Measurements from ENCODE around the gene CHMP4A. TPM values are rescaled to one million over a fixed set of nuclear protein-coding genes. Genes with fewer than 3 reads are reported as not detected.

CHMP4A gene
- total and polyA plus RNA-seq, 2 donors (not counting 1 experiment from before 2014, with no cell fraction given): 91.2 to 103 TPM

DNA sequence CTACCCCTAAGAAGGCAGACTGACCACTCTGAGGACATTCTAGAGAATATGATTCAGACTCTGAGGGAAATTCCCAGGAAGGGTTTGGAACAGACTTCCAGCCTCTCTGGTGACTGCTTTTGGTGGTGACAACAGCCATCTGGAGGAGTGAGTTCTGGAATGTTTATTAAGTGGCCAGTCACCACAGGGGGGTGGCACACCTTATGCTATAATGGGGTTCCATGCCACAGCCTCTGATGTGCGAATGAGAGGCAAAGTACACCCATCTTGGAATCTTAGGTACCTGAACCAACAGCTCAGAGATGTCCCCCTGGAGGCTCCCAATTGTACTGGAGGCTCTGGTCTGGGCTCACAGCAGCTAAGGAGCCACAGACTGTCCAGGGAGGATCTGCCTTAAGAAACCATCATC, 38.6 kb upstream of the CHMP4A start:
- Histone ChIP-seq H4K20me1 (ENCODE audit: control insufficient read depth, insufficient read depth, low read length, poor library complexity, severe bottlenecking) (no peaks in the 10 kb centered on the region), H2AFZ (ENCODE audit: insufficient read depth, low read depth, low read length, poor library complexity, severe bottlenecking) (no peak overlapping the region), H3K4me3 (ENCODE audit: control extremely low read depth in 1 of 5, extremely low read depth in 1 of 5, insufficient read depth in 1 of 5, low read depth in 2 of 5, low read length in 4 of 5) (no peak overlapping the region), H3K4me1 (ENCODE audit: control insufficient read depth in 2 of 2, insufficient read depth in 2 of 2, low read length in 2 of 2) (peaks cover 3 to 6% of the 10 kb centered on the region in 2 donors), H3K4me2 (replicated peaks; ENCODE audit: low read depth, low read length, poor library complexity, severe bottlenecking) (no peak overlapping the region), H3K9me3 (ENCODE audit: control extremely low read depth in 1 of 3, control insufficient read depth in 2 of 3, insufficient read depth in 1 of 3, low read length in 2 of 3) (no peaks in the 10 kb centered on the region), H3K27me3 (replicated peaks in 1 of 4; ENCODE audit: control extremely low read depth in 1 of 4, control insufficient read depth in 3 of 4, insufficient read depth in 4 of 4, low read length in 3 of 4) (no peaks in the 10 kb centered on the region), H3K9ac (ENCODE audit: low read length) (no peak overlapping the region), H3K79me2 (ENCODE audit: control insufficient read depth, insufficient read depth, low read length) (no peaks in the 10 kb centered on the region), H3K27ac (ENCODE audit: low read length in 2 of 2) (no peak overlapping the region), H3K36me3 (replicated peaks in 1 of 2; ENCODE audit: control extremely low read depth in 1 of 2, control insufficient read depth in 1 of 2, extremely low read depth in 1 of 2, insufficient read depth in 2 of 2, low read length in 1 of 2) (peaks cover 0 to 28% of the 10 kb centered on the region in 2 experiments)
- WGBS (ENCODE audit: insufficient coverage): 100% methylated on average over 1 of the region's 1 CpG
- H3K27ac Mint-ChIP-seq: no peak overlapping the region
- DNase-seq (no peak), ATAC-seq (ENCODE audit: low read depth) (no peak)
- no peak for TF ChIP-seq EZH2 (IDR thresholded peaks at IDR 0.05; ENCODE audit: borderline replicate concordance, insufficient read depth, low read depth, low read length, poor library complexity, severe bottlenecking)
- TF ChIP-seq, protein P1, sequence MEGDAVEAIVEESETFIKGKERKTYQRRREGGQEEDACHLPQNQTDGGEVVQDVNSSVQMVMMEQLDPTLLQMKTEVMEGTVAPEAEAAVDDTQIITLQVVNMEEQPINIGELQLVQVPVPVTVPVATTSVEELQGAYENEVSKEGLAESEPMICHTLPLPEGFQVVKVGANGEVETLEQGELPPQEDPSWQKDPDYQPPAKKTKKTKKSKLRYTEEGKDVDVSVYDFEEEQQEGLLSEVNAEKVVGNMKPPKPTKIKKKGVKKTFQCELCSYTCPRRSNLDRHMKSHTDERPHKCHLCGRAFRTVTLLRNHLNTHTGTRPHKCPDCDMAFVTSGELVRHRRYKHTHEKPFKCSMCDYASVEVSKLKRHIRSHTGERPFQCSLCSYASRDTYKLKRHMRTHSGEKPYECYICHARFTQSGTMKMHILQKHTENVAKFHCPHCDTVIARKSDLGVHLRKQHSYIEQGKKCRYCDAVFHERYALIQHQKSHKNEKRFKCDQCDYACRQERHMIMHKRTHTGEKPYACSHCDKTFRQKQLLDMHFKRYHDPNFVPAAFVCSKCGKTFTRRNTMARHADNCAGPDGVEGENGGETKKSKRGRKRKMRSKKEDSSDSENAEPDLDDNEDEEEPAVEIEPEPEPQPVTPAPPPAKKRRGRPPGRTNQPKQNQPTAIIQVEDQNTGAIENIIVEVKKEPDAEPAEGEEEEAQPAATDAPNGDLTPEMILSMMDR (IDR thresholded peaks at IDR 0.05): no peak
- no peaks in the 10 kb centered on the region for H3K9me3 Mint-ChIP-seq (ENCODE audit: insufficient read depth)
- CTCF ChIA-PET: interaction anchor here (0.8 to 2.8 kb wide), 3 partner anchors 9 to 56 kb away, joined by 3 to 10 read pairs (median 3); partner anchors contain the start of genes CIDEB and TINF2
- no peaks in the 10 kb centered on the region for H3K27me3 Mint-ChIP-seq
- intact Hi-C loops (cut with micrococcal nuclease): no loop called here
- H3K4me3 Mint-ChIP-seq: no peak overlapping the region
- H3K4me1 Mint-ChIP-seq: peaks cover 6% of the 10 kb centered on the region
- POLR2A ChIA-PET: no interaction called here

DNA sequence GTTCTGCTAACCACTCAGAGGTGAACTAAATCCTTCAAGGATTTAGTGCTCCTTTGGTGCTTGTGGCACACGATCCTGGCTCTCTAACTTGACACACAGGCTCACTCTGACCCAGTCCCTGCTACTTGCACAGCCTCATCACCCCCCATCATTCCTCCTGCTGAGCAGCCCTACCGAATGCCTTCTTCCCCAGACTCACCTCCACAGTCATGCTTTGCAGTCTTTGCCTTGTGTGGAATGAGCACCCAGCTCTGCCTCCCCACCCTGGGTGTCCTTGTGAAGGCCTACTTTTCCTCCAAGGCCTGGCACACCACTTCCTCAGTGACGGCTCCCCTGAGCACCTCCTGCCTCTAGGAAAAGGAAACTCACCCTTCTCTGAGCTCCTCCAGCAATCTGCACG, 37.1 kb upstream of the CHMP4A start:
- Mint-ChIP-seq H3K4me3 (no peak overlapping the region), H3K4me1 (peaks cover 8% of the 10 kb centered on the region), H3K9me3 (ENCODE audit: insufficient read depth) (no peaks in the 10 kb centered on the region), H3K27me3 (no peaks in the 10 kb centered on the region), H3K27ac (no peak overlapping the region)
- Histone ChIP-seq H3K36me3 (replicated peaks in 1 of 2; ENCODE audit: control extremely low read depth in 1 of 2, control insufficient read depth in 1 of 2, extremely low read depth in 1 of 2, insufficient read depth in 2 of 2, low read length in 1 of 2) (peaks cover 0 to 23% of the 10 kb centered on the region in 2 experiments), H3K9me3 (ENCODE audit: control extremely low read depth in 1 of 3, control insufficient read depth in 2 of 3, insufficient read depth in 1 of 3, low read length in 2 of 3) (no peaks in the 10 kb centered on the region), H3K27me3 (replicated peaks in 1 of 4; ENCODE audit: control extremely low read depth in 1 of 4, control insufficient read depth in 3 of 4, insufficient read depth in 4 of 4, low read length in 3 of 4) (no peaks in the 10 kb centered on the region), H3K9ac (ENCODE audit: low read length) (no peak overlapping the region), H3K79me2 (ENCODE audit: control insufficient read depth, insufficient read depth, low read length) (no peaks in the 10 kb centered on the region), H3K4me3 (ENCODE audit: control extremely low read depth in 1 of 5, extremely low read depth in 1 of 5, insufficient read depth in 1 of 5, low read depth in 2 of 5, low read length in 4 of 5) (no peak overlapping the region), H2AFZ (ENCODE audit: insufficient read depth, low read depth, low read length, poor library complexity, severe bottlenecking) (no peak overlapping the region), H3K4me1 (ENCODE audit: control insufficient read depth in 2 of 2, insufficient read depth in 2 of 2, low read length in 2 of 2) (peaks cover 6 to 11% of the 10 kb centered on the region in 2 donors), H3K27ac (ENCODE audit: low read length in 2 of 2) (no peak overlapping the region), H4K20me1 (ENCODE audit: control insufficient read depth, insufficient read depth, low read length, poor library complexity, severe bottlenecking) (no peaks in the 10 kb centered on the region), H3K4me2 (replicated peaks; ENCODE audit: low read depth, low read length, poor library complexity, severe bottlenecking) (no peak overlapping the region)
- no peak for TF ChIP-seq EZH2 (IDR thresholded peaks at IDR 0.05; ENCODE audit: borderline replicate concordance, insufficient read depth, low read depth, low read length, poor library complexity, severe bottlenecking)
- TF ChIP-seq, protein P1 (IDR thresholded peaks at IDR 0.05): no peak
- intact Hi-C loops (cut with micrococcal nuclease): no loop called here
- CTCF ChIA-PET: interaction anchor here (0.9 to 2.8 kb wide), 4 partner anchors 8 to 58 kb away, joined by 3 to 10 read pairs (median 4); partner anchors contain the start of gene TINF2
- 81% methylated on average over 4 of the region's 4 CpGs for WGBS (ENCODE audit: insufficient coverage)
- ATAC-seq (ENCODE audit: low read depth): no peak
- DNase-seq: no peak
- POLR2A ChIA-PET: no interaction called here

Data from B cell (primary cell).